Osteoblast (primary cell): ENCODE results near the gene SCT. TPM values are rescaled to one million over a fixed set of nuclear protein-coding genes. Genes with fewer than 3 reads are reported as not detected.
A peak's percentile ranks its signal among the peaks of the same experiment; 100 is the strongest.

Experiments used
- DNase-seq: peaks from one replicate; pipeline ENCODE4 v3.0.0; 2011; ENCODE audit warnings: low spot score, mixed read lengths; ENCODE audit not compliant: insufficient read length; ENCODE audit errors: missing footprints
- H2AFZ ChIP-seq: 2 replicates; pipeline ENCODE4 v1.6.0; 2011; ENCODE audit warnings: mild to moderate bottlenecking, low read length
- H3K27ac ChIP-seq: 2 replicates; pipeline ENCODE4 v1.5.1; 2011; ENCODE audit warnings: mild to moderate bottlenecking, low read depth, low read length, moderate library complexity
- H3K27me3 ChIP-seq: 2 replicates; pipeline ENCODE4 v1.6.0; 2012; ENCODE audit warnings: mild to moderate bottlenecking, control low read depth, inconsistent platforms, low read length, moderate library complexity; ENCODE audit not compliant: insufficient read depth
- H3K36me3 ChIP-seq: 2 replicates; pipeline ENCODE4 v1.5.1; 2011; ENCODE audit warnings: mild to moderate bottlenecking, low read length, control low read depth, moderate library complexity; ENCODE audit not compliant: insufficient read depth
- H3K4me1 ChIP-seq: 2 replicates; pipeline ENCODE4 v1.5.1; 2011; ENCODE audit warnings: mild to moderate bottlenecking, low read length, control low read depth, moderate library complexity; ENCODE audit not compliant: insufficient read depth
- H3K4me2 ChIP-seq: 2 replicates; pipeline ENCODE4 v1.6.0; 2011; ENCODE audit warnings: mild to moderate bottlenecking, low read length; ENCODE audit not compliant: insufficient read depth
- H3K4me3 ChIP-seq: fragments of 200-600 bp; sonication (generic); 3 replicates; pipeline ENCODE4 v1.5.1; 2012; ENCODE audit warnings: mild to moderate bottlenecking, low read length, inconsistent platforms; ENCODE audit not compliant: insufficient read depth
- H3K79me2 ChIP-seq: 2 replicates; pipeline ENCODE4 v1.6.0; 2012; ENCODE audit warnings: mild to moderate bottlenecking, low read length, control low read depth, inconsistent platforms; ENCODE audit not compliant: insufficient read depth
- H3K9me3 ChIP-seq: 2 replicates; pipeline ENCODE4 v1.5.1; 2011; ENCODE audit warnings: low read depth, low read length, control low read depth
- H4K20me1 ChIP-seq: 2 replicates; pipeline ENCODE4 v1.6.0; 2012; ENCODE audit warnings: mild to moderate bottlenecking, low read length, control low read depth; ENCODE audit not compliant: insufficient read depth
- total RNA-seq: library from RNA; depleted of rRNA; stranded (reverse); fragments of >200 nt; gene quantifications from 2 replicates; pipeline ENCODE4 v1.2.3, GENCODE V29; 2012
- TF ChIP-seq, protein P1 (sequence below): IDR thresholded peaks from 2 replicates; pipeline ENCODE4 v1.5.1; 2011; ENCODE audit warnings: mild to moderate bottlenecking, low read depth, low read length, moderate library complexity; ENCODE audit errors: extremely low read depth

SCT gene
- total RNA-seq, 1 donor: not detected

DNA sequence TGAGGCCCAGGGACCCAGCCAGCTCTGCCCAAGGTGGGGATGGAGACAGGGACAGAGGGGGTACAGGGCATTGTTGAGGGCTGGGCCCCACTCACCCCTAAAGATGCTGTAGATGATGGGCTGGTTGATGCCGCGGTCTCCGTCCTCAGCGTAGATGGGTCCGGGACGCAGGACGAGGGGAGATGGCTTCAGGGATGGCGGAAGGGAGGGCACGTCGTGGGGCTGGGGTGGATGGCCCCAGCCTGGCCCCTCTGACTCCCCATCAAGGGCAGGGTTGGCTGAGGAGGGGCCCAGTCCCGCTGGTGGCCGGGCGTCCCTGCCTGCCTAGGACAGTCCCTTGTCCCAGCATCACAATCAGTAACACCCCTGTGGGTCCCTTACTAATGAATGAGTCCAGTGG is 6.8 kb downstream of the SCT start:
- TF ChIP-seq, protein P1, sequence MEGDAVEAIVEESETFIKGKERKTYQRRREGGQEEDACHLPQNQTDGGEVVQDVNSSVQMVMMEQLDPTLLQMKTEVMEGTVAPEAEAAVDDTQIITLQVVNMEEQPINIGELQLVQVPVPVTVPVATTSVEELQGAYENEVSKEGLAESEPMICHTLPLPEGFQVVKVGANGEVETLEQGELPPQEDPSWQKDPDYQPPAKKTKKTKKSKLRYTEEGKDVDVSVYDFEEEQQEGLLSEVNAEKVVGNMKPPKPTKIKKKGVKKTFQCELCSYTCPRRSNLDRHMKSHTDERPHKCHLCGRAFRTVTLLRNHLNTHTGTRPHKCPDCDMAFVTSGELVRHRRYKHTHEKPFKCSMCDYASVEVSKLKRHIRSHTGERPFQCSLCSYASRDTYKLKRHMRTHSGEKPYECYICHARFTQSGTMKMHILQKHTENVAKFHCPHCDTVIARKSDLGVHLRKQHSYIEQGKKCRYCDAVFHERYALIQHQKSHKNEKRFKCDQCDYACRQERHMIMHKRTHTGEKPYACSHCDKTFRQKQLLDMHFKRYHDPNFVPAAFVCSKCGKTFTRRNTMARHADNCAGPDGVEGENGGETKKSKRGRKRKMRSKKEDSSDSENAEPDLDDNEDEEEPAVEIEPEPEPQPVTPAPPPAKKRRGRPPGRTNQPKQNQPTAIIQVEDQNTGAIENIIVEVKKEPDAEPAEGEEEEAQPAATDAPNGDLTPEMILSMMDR: no peak
- Histone ChIP-seq H3K36me3 (no peaks in the 10 kb centered on the region), H3K27ac (no peak overlapping the region), H3K9me3 (no peaks in the 10 kb centered on the region), H4K20me1 (peaks cover 6% of the 10 kb centered on the region), H3K4me3 (no peak overlapping the region), H3K79me2 (no peaks in the 10 kb centered on the region), H3K4me1 (peaks cover 8% of the 10 kb centered on the region), H2AFZ (no peak overlapping the region), H3K27me3 (no peaks in the 10 kb centered on the region), H3K4me2 (no peak overlapping the region)
- peak; percentile 82 for DNase-seq

DNA sequence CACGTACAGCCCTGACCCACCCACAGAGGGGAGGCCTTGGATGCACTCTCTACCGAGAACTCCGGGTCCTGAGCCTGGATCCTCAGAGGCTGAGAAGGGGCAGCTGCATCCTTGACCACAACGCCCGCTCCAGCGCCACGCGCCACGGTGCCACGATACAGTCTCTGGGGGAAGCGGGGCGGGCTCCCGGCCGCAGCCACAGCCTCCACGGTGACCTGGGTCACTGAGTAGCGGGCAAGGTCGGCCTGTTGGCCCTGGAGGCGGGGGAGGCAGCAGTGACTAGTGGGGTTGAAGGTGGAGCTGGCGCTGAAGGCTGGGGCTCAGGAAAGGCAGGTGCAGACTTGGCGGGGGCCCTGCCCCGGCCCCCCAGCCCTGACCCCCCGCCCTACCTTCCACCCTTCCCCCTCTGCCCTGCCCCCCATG is 7.3 kb downstream of the SCT start:
- peak; percentile 78 for DNase-seq

DNA sequence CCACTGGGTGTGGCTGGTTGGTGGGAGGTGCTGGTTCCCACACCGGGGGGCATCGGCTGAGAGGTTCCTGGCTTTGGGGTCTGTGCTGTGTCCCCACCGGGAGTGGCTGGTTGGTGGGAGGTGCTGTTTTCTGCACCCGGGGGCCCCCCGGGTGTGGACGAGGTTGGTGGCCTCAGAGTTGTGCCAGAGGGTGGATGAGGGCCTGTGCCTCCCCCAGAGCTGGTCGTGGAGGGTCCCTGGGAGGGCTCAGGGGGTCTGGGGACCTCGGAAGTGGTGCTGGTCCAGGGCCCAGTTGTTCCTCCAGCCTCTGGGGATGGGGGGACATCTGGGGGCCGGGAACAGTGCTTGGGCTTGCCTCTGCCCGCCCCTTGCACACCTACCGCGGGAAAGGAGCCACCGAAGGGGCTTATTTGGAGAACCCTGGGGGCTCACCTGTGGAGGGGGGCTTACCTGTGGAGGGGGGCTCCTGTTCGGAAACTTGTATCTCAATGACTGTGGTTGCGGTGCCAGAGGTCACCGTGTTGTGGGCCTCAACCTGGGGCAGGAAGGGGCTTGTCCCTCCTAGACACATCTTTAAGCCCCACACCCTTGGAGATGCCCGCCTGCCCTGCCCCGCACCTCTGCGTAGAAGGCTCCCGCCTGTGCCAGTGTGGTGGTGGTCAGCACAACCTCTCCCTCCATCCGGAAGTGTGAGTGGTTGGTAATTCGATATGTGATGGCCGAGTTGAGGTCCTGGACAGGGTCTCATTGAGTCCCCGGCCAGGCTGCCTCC is 7.9 kb downstream of the SCT start:
- Histone ChIP-seq H3K36me3 (no peaks in the 10 kb centered on the region), H3K27ac (no peak overlapping the region), H3K4me1 (peaks cover 10% of the 10 kb centered on the region), H4K20me1 (peaks cover 14% of the 10 kb centered on the region), H3K4me2 (no peak overlapping the region), H3K79me2 (no peaks in the 10 kb centered on the region), H3K27me3 (no peaks in the 10 kb centered on the region), H3K4me3 (no peak overlapping the region), H3K9me3 (no peaks in the 10 kb centered on the region), H2AFZ (no peak overlapping the region)
- no peak for DNase-seq
- TF ChIP-seq, protein P1: no peak

More for the DNA sequence above, 7.3 kb downstream of the SCT start:
- Histone ChIP-seq H2AFZ (no peak overlapping the region), H3K36me3 (no peaks in the 10 kb centered on the region), H4K20me1 (peaks cover 8% of the 10 kb centered on the region), H3K27me3 (no peaks in the 10 kb centered on the region), H3K4me2 (no peak overlapping the region), H3K4me1 (peaks cover 10% of the 10 kb centered on the region), H3K79me2 (no peaks in the 10 kb centered on the region), H3K9me3 (no peaks in the 10 kb centered on the region), H3K4me3 (no peak overlapping the region), H3K27ac (no peak overlapping the region)
- TF ChIP-seq, protein P1: no peak

DNA sequence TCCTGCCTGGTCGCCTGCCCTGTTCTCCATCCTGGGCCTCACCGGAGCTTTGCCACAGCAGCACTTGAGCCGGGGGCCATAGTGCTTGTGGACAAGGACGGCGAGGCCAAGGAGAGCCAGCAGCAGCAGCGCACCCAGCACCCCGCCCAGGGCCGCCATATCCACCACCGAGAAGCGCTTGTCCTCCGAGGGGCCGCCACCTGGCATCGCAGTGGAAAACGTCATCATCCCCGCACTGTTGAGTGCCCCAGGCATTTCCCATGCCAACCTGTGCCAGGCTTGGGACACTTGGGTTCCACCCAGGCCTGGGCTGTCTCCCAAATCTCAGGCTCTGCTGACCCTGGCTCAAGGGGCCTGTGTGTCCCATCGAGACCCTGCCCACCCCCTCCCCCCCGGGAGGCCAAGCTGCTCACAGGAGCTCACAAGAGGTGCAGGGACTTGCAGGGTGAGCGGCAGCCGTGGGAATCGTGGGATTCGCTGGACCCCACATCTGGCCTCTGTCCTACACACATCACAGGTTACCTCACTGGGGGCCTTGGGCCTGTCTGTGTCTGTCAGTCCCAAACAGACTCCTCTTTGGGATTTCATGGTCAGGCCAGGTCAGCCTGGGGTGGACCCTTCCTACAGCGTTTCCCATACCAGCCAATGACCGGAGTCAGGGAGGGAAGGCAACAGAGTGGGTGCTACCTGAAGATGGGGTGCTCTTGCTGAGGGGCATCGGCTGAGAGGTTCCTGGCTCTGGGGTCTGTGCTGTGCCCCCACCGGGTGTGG is 8.9 kb downstream of the SCT start:
- H3K79me2 ChIP-seq: no peaks in the 10 kb centered on the region
- H3K4me1 ChIP-seq: peaks cover 10% of the 10 kb centered on the region
- H3K4me2 ChIP-seq: no peak overlapping the region
- H3K27me3 ChIP-seq: no peaks in the 10 kb centered on the region
- H2AFZ ChIP-seq: no peak overlapping the region
- peak; percentile 89 for DNase-seq
- no peak overlapping the region for H3K4me3 ChIP-seq
- H3K9me3 ChIP-seq: no peaks in the 10 kb centered on the region
- peaks cover 16% of the 10 kb centered on the region for H4K20me1 ChIP-seq
- H3K27ac ChIP-seq: no peak overlapping the region
- H3K36me3 ChIP-seq: peaks cover 3% of the 10 kb centered on the region
- TF ChIP-seq, protein P1: no peak
